ENCODE data around the gene ERICH3.
A peak's percentile ranks its signal among the peaks of the same experiment; 100 is the strongest.

Gene ERICH3

GRCh38 chr1:74586253-74586897 is 87.2 kb downstream of the ERICH3 start:
- DNase-seq: no peak

GRCh38 chr1:74584185-74584584 is 89.4 kb downstream of the ERICH3 start:
- no peak for DNase-seq

GRCh38 chr1:74583397-74583796 is 90.2 kb downstream of the ERICH3 start:
- no peak for DNase-seq

GRCh38 chr1:74579425-74579824 is 94.2 kb downstream of the ERICH3 start:
- DNase-seq: no peak

- DNase-seq: no peak
Observed at GRCh38 chr1:74578101-74578500, 95.5 kb downstream of the ERICH3 start.

GRCh38 chr1:74571891-74572290 is 101.7 kb downstream of the ERICH3 start:
- no peak for DNase-seq

GRCh38 chr1:74571493-74571800 is 102.1 kb downstream of the ERICH3 start:
- DNase-seq: no peak

- DNase-seq: peak; percentile 98
Observed at GRCh38 chr1:74570797-74571492, 102.6 kb downstream of the ERICH3 start.

- no peak for DNase-seq
Observed at GRCh38 chr1:74549932-74550331, 123.7 kb downstream of the ERICH3 start.

- DNase-seq: peak; percentile 41
Observed at GRCh38 chr1:74548961-74549750, 124.4 kb downstream of the ERICH3 start.

- DNase-seq: peak; percentile 58
Observed at GRCh38 chr1:74545821-74546220, 127.8 kb downstream of the ERICH3 start.

- no peak for DNase-seq
Observed at GRCh38 chr1:74534241-74534640, 139.4 kb downstream of the ERICH3 start.

- peak; percentile 34 for DNase-seq
Observed at GRCh38 chr1:74531796-74532195, 141.8 kb downstream of the ERICH3 start.

GRCh38 chr1:74530892-74531291 is 142.7 kb downstream of the ERICH3 start:
- DNase-seq: no peak

GRCh38 chr1:74528123-74528522 is 145.5 kb downstream of the ERICH3 start:
- no peak for DNase-seq

GRCh38 chr1:74526708-74527107 is 146.9 kb downstream of the ERICH3 start:
- no peak for DNase-seq

GRCh38 chr1:74523873-74524480 is 149.6 kb downstream of the ERICH3 start:
- DNase-seq: no peak

- peak; percentile 93 for DNase-seq
Observed at GRCh38 chr1:74522148-74522547, 151.4 kb downstream of the ERICH3 start.
